NCI-H2227 (cell line): ENCODE data around the gene AP1S1.
"Not testable (repeated sequence)": the region's sequence is repeated elsewhere in the genome, so short reads cannot be mapped to it uniquely, and the experiment has no call there.

Experiments used
- DNase-seq: peaks from one replicate; lab custom pipeline; 2025; ENCODE audit not compliant: unreplicated experiment; lab: John Stamatoyannopoulos, UW

AP1S1 gene

DNA sequence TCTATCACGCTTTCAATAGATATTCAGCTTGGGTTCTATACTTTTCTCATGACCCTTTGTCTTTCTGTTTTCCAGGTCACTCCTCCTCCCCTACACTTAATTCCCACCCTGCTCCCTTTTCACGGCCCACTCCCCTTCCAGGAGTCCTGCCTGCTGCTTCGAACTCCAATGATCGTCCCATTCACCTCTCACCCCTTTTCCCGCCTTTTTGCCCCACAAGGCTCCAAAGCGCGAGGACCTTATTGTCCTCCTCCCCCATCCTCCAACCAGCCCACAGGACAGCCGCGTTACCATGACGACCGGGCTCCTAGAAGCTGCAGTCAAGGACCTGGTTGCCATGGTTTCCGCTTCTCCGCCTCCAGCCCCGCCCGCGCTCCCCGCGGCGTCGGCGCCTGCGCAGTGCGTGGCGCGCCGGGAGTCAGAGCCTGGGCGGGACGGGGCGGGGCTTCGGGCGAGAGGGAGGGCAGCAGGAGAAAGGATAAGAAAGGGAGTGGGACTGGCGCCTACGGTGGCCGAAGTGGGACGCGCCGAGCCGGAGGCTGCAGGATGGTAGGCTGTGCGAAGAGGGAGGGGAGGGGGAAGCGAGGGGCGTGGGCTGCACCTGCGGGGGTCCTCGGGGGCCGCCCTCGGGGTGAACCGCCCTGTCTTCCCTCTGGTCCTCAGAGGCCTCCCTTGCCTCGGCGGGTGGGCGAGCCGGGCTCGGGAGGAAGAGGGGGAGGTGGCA lies at the start of gene AP1S1:
Gene AP1S1 (plus strand): TSS at position 508 of the 724 bp plus-strand sequence. CDS start 39 bp downstream, at position 547.
- DNase-seq: peak; percentile 100

GRCh38 chr7:101104799-101105198 lies 49.5 kb upstream of the AP1S1 start:
- no peak for DNase-seq

- not testable (repeated sequence) for DNase-seq
These were observed 49.0 kb upstream of the AP1S1 start for GRCh38 chr7:101105248-101105647.

DNA sequence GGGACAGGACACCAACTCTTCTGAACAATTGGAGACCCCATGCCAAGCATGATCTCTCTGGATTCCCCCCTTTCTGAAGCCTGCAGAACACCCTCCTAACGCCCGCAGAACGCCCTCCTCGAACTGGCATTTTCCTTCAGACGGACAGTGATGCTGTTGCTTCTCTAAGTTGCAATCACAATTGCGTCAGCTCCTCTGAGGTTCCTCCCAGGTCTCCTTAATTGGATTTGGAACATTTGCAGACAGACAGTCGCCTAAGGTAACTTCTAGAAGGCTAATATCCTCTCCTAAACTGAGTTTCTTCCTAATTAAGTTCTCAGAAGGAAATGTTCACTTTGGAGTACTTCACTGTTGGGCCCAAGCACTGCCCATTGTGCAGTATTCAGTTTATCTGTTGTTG lies 47.9 kb upstream of the AP1S1 start:
- DNase-seq: no peak

DNA sequence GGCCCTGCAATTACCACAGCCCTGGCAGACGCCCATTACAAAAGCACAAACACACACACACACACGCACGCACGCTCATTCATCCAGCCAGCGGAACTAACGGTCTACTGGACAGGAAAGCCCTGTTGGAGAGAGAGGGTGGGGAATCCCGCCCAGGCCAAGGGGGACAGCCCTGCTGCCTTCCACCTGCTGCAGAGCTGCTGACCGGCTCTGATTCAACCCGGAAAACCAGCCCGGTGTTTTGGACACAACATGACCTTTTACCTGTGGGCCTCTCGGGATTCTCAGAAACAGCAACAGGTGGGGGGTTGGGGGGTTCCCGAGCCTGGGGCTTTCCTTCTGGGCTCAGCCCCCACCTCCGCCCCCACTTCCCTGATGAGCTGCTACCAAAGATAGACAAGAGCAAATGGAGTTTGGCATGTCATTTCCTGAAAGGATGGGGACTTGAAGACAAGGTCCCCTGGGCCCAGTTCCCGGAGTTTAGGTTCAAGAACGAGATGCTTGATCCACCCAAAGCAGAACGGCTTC lies 45.9 kb upstream of the AP1S1 start:
- peak; percentile 67 for DNase-seq

GRCh38 chr7:101108961-101109360 lies 45.3 kb upstream of the AP1S1 start:
- no peak for DNase-seq

GRCh38 chr7:101109368-101109767 lies 44.9 kb upstream of the AP1S1 start:
- DNase-seq: no peak

DNA sequence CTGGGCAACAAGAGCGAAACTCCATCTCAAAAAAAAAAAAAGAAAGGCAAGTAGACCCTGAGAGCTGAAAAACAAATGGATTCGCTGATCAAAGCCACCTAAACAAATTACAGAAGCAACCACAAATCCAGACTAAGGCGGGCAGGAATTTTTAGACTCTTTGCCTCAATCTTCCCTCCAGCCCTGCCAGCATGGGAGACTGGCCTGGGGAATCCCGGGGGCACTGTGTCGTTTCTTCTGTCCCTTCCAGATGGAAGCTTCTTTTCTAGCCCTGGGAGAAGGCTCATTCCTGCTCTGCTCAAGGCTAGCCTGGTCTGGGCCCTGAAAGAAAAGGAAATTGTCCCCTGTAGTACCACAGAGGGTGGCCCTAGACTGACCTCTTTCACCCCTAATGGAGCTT lies 43.0 kb upstream of the AP1S1 start:
- no peak for DNase-seq

DNA sequence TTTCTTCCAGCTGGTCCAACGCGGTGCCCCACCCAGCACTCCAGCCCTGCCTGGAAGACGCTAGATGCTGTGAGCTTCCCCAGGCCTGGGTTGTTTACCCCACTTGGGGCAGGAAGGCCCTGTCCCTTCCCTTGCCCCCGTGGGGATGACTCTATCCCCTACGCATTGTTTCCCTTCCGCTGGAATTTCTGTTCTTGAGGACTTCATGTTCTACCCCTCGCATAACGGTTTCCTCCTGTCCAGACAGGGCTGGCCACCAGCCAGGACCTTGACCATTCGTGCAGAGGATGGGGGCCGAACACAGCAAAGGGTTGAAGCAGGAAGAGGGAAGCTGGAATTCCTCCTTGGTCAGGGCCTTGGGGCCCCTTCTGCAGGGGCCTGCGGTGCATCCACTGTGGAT lies 42.0 kb upstream of the AP1S1 start:
- DNase-seq: no peak

- not testable (repeated sequence) for DNase-seq
These were observed 41.1 kb upstream of the AP1S1 start for GRCh38 chr7:101113140-101113539.

GRCh38 chr7:101113836-101114235 lies 40.4 kb upstream of the AP1S1 start:
- DNase-seq: no peak

DNA sequence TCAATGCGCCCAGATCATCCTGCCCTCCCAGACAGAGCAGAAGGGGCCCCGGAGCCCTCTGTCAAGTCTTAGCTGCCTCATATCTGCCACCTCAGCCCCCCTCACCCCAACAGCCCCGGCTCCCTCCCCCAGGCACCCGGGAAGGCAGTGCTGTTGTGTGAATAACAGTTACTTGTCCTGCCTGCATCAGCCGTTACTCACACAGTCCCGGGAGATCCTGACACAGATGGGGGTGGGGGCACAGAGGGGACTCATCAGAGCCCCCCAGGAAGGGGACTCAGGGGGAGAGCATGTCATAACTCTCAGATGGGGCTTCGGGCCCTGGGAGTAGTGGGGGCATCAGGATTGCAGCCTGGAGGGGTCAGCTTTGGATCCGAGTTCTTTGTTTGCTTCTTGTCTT lies 39.8 kb upstream of the AP1S1 start:
- no peak for DNase-seq

GRCh38 chr7:101115215-101115614 lies 39.1 kb upstream of the AP1S1 start:
- no peak for DNase-seq

GRCh38 chr7:101116898-101117297 lies 37.4 kb upstream of the AP1S1 start:
- no peak for DNase-seq

GRCh38 chr7:101118856-101119255 lies 35.4 kb upstream of the AP1S1 start:
- DNase-seq: no peak

DNA sequence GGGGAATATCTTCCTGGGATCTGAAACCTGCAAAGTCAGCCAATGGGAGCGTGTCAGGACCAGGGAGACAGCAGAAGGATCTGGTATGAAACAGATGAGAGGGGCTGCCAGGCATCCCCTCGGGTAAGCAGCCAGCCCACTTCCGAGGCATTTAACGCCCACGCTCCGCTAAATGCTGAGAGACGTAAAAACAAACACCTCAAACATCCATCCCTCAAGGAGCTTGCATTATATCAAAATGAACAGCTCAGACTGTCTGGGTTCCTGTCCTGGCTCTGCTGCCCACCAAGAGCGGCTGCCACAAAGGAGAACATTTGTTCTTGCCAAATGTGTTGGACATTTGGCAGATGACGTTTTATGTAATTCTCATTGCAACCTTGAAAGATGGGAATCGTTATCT lies 34.4 kb upstream of the AP1S1 start:
- no peak for DNase-seq

GRCh38 chr7:101120315-101120714 lies 34.0 kb upstream of the AP1S1 start:
- DNase-seq: no peak

DNA sequence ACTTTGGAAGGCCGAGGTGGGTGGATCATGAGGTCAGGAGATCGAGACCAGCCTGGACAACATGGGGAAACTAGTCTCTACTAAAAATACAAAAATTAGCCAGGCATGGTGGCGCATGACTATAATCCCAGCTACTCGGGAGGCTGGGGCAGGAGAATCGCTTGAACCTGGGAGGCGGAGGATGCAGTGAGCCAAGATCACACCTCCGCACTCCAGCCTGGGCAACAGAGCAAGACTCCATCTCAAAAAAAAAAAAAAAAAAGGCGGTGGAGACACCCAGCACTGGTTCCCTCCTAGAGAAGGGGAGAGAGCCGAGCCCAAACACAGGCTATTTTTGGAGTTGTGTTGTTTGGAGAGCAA lies 32.7 kb upstream of the AP1S1 start:
- DNase-seq: not testable (repeated sequence)

GRCh38 chr7:101121991-101122932 lies 32.0 kb upstream of the AP1S1 start:
- DNase-seq: no peak

GRCh38 chr7:101122933-101123702 lies 31.2 kb upstream of the AP1S1 start:
- DNase-seq: no peak

DNA sequence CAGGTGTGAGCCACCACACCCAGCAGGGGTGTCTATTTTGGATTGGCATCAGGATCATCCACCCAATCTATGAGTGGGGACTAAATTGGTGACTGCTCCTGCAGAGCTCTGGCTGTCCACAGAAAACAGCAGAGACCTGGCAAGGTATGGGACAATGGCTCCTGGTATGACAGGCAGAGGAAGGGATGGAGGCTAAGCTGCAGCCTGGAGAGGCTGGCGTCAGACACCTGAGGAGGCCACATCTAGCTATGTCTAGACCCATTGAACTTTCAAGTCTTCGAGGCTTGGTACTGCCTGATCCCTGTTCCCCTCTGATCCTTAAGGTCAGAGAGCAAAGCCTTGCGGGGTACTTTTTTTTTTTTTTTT lies 30.6 kb upstream of the AP1S1 start:
- DNase-seq: no peak
